ENCODE data around the gene NKX1-2. TPM values are rescaled to one million over a fixed set of nuclear protein-coding genes. Genes with fewer than 3 reads are reported as not detected.

Gene NKX1-2
- total RNA-seq, 2 experiments from 2014 or later = not detected

DNA sequence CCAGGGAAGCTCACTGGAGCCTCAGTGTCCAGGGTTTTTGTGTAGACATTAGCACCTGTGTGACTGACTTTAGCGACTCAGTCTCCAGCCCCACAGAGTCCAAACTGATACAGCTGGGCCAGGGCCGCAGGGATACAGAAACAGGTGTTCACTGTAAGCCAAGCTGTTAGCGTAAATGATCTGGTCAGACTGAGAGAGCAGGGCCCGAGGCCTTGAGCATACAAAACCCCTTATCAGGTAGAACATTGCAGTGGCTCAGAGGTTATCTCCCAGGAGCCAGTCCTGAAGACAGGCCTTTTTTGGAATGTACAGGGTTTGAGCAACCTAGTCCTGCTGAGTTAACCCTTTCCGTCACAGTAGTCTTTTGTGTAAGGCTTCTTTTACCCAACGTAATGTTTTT lies 36.8 kb upstream of the NKX1-2 start:
- no peak for DNase-seq
- H3K27ac Mint-ChIP-seq = no peak overlapping the region
- CTCF ChIA-PET = interaction anchor here (0.6 kb wide), 2 partner anchors 14 to 40 kb away, joined by 3 read pairs; no protein-coding TSS in a partner anchor
- H3K9me3 Mint-ChIP-seq (ENCODE audit: low read depth) = peaks cover 2% of the 10 kb centered on the region
- no peaks in the 10 kb centered on the region for H3K27me3 Mint-ChIP-seq
- H3K36me3 Mint-ChIP-seq (ENCODE audit: low read depth) = peaks cover 15% of the 10 kb centered on the region
- POLR2A ChIA-PET = no interaction called here
- no peak overlapping the region for H3K4me3 Mint-ChIP-seq
- intact Hi-C loops (cut with DNase I, micrococcal nuclease) = no loop called here
- no peaks in the 10 kb centered on the region for H3K4me1 Mint-ChIP-seq
- no peak for ATAC-seq

DNA sequence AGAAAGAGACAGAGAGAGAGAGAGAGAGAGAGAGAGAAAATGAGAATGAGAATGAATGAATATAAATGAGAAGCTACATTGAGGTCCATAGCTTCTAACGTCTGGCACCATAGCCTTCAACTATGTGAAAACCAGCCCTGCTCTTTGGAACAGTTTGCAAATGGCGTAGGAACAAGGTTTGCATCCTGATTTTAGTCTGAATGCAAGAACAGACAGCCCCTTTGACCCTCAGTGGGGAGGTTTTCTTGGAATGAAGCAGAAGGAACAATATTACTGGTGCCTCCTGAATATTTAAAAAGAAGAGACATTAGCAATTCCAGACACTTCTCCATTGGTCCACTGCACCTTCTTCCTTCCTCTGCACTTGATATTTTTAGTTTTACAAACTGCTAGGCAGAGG lies 34.8 kb upstream of the NKX1-2 start:
- no peak for ATAC-seq
- Mint-ChIP-seq H3K4me1 (no peaks in the 10 kb centered on the region), H3K9me3 (ENCODE audit: low read depth) (peaks cover 2% of the 10 kb centered on the region), H3K36me3 (ENCODE audit: low read depth) (peaks cover 15% of the 10 kb centered on the region), H3K27ac (no peak overlapping the region), H3K27me3 (no peaks in the 10 kb centered on the region), H3K4me3 (no peak overlapping the region)
- POLR2A ChIA-PET = no interaction called here
- CTCF ChIA-PET = no interaction called here
- intact Hi-C loops (cut with DNase I, micrococcal nuclease) = no loop called here
- DNase-seq = no peak

DNA sequence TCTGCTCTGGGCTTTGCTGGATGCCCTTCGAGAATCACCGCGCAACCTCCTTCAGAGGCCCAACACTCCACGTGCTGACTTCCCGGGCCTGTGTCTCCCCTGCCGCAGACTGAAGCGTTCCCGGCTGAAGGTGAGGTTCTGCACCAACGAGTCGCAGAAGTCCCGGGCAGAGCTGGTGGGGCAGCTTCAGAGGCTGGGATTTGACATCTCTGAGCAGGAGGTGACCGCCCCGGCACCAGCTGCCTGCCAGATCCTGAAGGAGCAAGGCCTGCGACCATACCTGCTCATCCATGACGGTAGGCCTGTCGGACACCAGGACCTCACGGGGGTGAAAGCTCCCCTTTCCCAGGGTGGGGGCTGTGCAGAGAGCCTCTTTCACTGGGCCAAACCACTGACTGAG lies 34.2 kb upstream of the NKX1-2 start:
- POLR2A ChIA-PET = no interaction called here
- no peak overlapping the region for H3K4me3 Mint-ChIP-seq
- H3K27ac Mint-ChIP-seq = no peak overlapping the region
- CTCF ChIA-PET = no interaction called here
- H3K36me3 Mint-ChIP-seq (ENCODE audit: low read depth) = peaks cover 15% of the 10 kb centered on the region
- no peaks in the 10 kb centered on the region for H3K27me3 Mint-ChIP-seq
- ATAC-seq = no peak
- intact Hi-C loops (cut with DNase I, micrococcal nuclease) = no loop called here
- peaks cover 2% of the 10 kb centered on the region for H3K9me3 Mint-ChIP-seq (ENCODE audit: low read depth)
- H3K4me1 Mint-ChIP-seq = no peaks in the 10 kb centered on the region
- DNase-seq = no peak

DNA sequence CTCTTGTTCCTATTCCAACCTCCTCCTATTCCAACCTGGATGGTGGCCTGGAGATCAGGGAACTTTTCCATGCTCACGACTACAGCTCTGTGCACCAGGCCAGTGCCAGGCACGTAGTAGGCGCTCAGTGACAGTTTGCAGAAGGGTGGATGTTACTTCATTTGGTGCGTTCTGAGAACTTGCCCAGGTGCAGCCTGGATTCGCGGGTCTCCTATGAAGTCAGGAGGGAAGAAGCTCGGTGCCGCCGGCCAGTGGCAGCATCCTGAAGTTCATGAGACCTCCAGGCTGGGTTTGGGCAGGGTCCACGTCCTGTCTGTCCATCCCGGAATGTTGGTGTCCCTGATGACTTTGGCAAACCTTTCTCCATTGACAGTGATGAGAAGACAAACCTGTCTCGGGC lies 33.0 kb upstream of the NKX1-2 start:
- Mint-ChIP-seq H3K36me3 (ENCODE audit: low read depth) (peaks cover 8% of the 10 kb centered on the region), H3K4me3 (no peak overlapping the region), H3K27me3 (no peaks in the 10 kb centered on the region), H3K9me3 (ENCODE audit: low read depth) (peaks cover 2% of the 10 kb centered on the region), H3K27ac (no peak overlapping the region), H3K4me1 (no peaks in the 10 kb centered on the region)
- DNase-seq (no peak), ATAC-seq (no peak)
- ChIA-PET CTCF (no interaction called here), POLR2A (no interaction called here)
- intact Hi-C loops (cut with DNase I, micrococcal nuclease) = no loop called here

DNA sequence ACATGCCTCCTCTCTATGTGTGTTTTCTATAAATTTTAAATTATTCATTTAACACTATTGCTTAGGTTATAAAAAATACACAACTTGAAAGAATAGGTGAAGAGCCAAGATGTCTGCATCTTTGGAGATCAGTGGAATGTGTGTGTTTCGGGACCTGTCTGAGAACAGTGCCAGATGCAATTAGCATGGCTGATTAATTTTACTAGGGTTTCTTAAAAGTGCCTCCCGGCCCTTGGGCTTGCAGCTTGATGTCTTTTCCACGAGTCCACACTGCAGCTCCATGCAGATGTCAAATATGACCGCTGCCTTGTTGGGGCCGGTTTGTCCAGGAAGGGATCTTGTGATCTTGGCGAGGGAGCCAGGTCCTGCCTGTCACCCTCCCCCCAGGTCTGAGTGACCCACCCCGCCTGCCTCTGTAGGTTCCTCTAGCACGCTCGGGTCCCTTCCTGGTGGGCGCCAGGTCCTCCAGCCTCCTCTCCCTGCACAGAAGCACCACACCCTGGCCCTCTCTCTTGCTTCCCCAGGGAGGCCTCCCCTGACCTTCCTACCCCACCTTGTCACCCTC lies 32.5 kb upstream of the NKX1-2 start:
- intact Hi-C loops (cut with DNase I, micrococcal nuclease) = no loop called here
- Mint-ChIP-seq H3K4me1 (no peaks in the 10 kb centered on the region), H3K9me3 (ENCODE audit: low read depth) (peaks cover 2% of the 10 kb centered on the region), H3K27ac (no peak overlapping the region), H3K27me3 (no peaks in the 10 kb centered on the region), H3K4me3 (no peak overlapping the region), H3K36me3 (ENCODE audit: low read depth) (peaks cover 8% of the 10 kb centered on the region)
- ChIA-PET POLR2A (no interaction called here), CTCF (no interaction called here)
- ATAC-seq (no peak), DNase-seq (no peak)

DNA sequence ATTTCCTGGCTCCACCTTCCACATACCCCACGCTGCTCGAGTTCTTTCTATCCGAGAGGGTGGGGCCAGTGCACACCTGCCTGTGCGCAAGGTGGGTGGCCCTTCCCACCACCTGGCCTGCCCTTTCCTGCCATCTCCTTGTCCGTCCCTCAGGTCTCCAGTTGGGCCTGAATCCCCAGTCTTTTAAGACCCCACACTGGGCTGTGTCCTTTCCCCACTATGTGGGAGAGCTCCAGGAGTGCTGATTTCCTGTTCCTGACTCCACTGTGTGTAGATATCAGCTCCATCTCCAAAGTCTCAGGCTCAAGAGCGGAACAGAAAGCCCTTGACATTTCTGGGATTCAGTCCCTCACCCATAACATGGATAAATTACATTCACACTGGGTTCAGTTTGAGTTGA lies 31.9 kb upstream of the NKX1-2 start:
- Mint-ChIP-seq H3K36me3 (ENCODE audit: low read depth) (peaks cover 8% of the 10 kb centered on the region), H3K4me3 (no peak overlapping the region), H3K27me3 (no peaks in the 10 kb centered on the region), H3K27ac (no peak overlapping the region), H3K4me1 (no peaks in the 10 kb centered on the region), H3K9me3 (ENCODE audit: low read depth) (peaks cover 2% of the 10 kb centered on the region)
- POLR2A ChIA-PET = no interaction called here
- ATAC-seq = no peak
- DNase-seq = no peak
- CTCF ChIA-PET = no interaction called here
- intact Hi-C loops (cut with DNase I, micrococcal nuclease) = no loop called here

DNA sequence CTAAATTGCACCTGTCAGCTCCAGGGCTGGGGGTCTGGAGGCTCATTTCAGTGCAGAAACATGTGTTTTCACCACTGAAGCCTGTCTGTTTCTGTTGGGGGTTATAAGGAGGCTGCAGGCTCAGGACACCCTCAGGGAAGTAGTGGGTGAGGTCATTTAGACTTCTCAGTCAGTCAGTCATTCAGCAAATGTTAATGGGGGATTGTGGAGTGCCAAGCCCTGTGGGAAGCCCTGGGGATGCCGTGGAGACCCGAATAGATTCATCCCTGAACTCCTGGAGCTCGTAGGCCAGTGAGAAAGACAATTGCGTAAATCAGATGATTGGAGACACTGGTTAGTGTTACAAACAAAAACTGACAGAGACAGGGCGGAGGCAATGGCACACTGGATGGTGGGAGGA lies 31.0 kb upstream of the NKX1-2 start:
- no peaks in the 10 kb centered on the region for H3K9me3 Mint-ChIP-seq (ENCODE audit: low read depth)
- no peak for DNase-seq
- no peak for ATAC-seq
- ChIA-PET POLR2A (no interaction called here), CTCF (no interaction called here)
- intact Hi-C loops (cut with DNase I, micrococcal nuclease) = no loop called here
- no peak overlapping the region for H3K27ac Mint-ChIP-seq
- no peaks in the 10 kb centered on the region for H3K27me3 Mint-ChIP-seq
- H3K4me1 Mint-ChIP-seq = no peaks in the 10 kb centered on the region
- H3K36me3 Mint-ChIP-seq (ENCODE audit: low read depth) = peaks cover 4% of the 10 kb centered on the region
- no peak overlapping the region for H3K4me3 Mint-ChIP-seq

DNA sequence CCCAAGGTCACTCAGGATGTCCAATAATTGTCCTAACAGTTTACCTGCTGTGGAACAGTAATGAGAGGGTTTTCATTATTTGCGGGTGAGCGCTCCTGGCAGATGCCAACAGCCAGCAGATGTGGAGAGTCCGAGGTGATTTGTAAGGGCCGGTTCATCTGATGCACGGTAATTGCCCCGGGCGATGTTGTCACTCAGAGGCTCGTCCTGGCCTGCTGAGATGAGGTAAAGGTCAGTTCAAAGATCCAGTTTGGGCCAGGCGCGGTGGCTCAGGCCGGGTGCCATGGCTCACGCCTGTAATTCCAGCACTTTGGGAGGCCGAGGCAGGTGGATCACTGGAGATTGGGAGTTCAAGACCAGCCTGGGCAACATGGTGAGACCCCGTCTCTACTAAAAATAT lies 28.7 kb upstream of the NKX1-2 start:
- H3K27me3 Mint-ChIP-seq = no peaks in the 10 kb centered on the region
- DNase-seq = no peak
- H3K4me3 Mint-ChIP-seq = no peak overlapping the region
- H3K4me1 Mint-ChIP-seq = no peaks in the 10 kb centered on the region
- intact Hi-C loops (cut with DNase I, micrococcal nuclease) = no loop called here
- POLR2A ChIA-PET = no interaction called here
- ATAC-seq = no peak
- H3K9me3 Mint-ChIP-seq (ENCODE audit: low read depth) = no peaks in the 10 kb centered on the region
- CTCF ChIA-PET = no interaction called here
- no peaks in the 10 kb centered on the region for H3K36me3 Mint-ChIP-seq (ENCODE audit: low read depth)
- H3K27ac Mint-ChIP-seq = no peak overlapping the region

DNA sequence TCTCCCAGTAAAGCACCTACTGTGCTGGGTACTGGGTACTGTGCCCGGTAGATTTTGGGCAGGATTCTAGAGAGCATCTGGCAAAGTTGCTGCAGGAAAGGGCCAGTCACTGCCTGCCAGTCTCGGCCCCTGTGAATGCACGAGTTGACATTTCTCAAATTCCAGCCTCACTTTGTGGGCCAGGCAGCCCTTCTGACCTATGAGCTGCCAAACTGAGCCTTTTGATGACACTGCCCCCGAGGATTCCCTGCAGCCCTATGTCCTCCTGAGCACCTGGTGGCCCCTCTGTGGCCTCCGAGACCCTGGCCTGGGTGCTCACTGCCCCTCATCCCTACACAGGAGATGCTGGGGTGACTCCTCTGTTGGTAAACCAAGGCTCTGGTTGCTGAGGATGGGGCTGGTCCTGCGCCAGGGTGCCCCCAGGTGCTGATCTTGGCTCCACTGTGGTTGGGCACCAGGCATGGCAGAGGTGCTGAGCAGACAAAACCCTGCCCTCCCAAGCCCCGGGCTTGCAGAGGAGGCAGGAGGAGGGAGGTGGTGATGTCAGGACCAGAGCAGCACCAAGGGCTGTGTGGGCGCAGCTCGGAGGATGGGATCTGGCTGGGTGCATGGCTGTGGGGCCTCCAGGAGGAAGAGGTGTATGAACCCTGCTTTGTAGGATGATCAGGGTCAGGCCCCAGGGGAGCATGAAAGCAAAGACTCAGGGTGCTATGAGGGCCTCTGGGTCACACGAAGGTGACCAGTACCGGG lies 28.0 kb upstream of the NKX1-2 start:
- H3K27ac Mint-ChIP-seq = no peak overlapping the region
- no peak for ATAC-seq
- intact Hi-C loops (cut with DNase I, micrococcal nuclease) = no loop called here
- peaks cover 2% of the 10 kb centered on the region for H3K4me1 Mint-ChIP-seq
- no peaks in the 10 kb centered on the region for H3K36me3 Mint-ChIP-seq (ENCODE audit: low read depth)
- H3K27me3 Mint-ChIP-seq = no peaks in the 10 kb centered on the region
- no peak overlapping the region for H3K4me3 Mint-ChIP-seq
- ChIA-PET CTCF (no interaction called here), POLR2A (no interaction called here)
- H3K9me3 Mint-ChIP-seq (ENCODE audit: low read depth) = no peaks in the 10 kb centered on the region
- DNase-seq = no peak

DNA sequence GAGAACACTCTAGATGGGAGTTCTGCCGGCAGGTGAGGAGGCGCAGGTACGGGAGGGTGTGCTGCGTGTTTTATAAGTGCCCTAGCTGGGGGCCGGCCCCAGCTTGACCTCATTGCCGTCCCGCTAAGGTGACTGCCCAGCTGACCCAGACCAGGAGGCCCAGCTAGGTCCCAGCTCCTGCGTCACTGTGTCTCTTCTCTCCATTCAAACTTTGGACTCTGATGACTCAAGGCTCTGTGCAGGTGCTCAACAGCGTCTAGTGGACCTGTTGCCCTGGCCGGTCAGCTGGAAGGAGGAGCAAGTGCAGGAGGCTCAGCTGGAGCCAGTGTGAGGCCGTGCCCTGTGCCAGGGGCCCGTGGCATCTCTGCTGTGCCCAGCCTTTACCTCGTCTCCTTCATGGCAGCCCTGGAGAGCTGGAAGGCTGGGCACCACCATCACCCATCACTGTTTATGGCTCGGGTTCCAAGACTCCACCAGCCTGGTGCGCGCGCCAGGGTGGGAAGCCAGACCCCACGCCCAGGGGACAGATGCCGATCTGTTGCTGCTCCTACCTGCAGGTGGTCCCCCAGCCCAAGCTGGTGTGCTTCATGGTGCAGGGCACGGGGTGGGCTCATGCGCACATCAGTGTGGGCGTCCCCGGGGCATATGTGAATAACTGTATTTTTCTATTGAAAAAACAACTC lies 26.3 kb upstream of the NKX1-2 start:
- no peak for ATAC-seq
- ChIA-PET CTCF (interaction anchor here (0.6 kb wide), 1 partner anchor 439 kb away, joined by 3 read pairs; no protein-coding TSS in a partner anchor), POLR2A (no interaction called here)
- H3K9me3 Mint-ChIP-seq (ENCODE audit: low read depth) = no peaks in the 10 kb centered on the region
- no peak overlapping the region for H3K27ac Mint-ChIP-seq
- no peak overlapping the region for H3K4me3 Mint-ChIP-seq
- intact Hi-C loops (cut with DNase I, micrococcal nuclease) = no loop called here
- DNase-seq = no peak
- peaks cover 4% of the 10 kb centered on the region for H3K4me1 Mint-ChIP-seq
- no peaks in the 10 kb centered on the region for H3K36me3 Mint-ChIP-seq (ENCODE audit: low read depth)
- no peaks in the 10 kb centered on the region for H3K27me3 Mint-ChIP-seq

DNA sequence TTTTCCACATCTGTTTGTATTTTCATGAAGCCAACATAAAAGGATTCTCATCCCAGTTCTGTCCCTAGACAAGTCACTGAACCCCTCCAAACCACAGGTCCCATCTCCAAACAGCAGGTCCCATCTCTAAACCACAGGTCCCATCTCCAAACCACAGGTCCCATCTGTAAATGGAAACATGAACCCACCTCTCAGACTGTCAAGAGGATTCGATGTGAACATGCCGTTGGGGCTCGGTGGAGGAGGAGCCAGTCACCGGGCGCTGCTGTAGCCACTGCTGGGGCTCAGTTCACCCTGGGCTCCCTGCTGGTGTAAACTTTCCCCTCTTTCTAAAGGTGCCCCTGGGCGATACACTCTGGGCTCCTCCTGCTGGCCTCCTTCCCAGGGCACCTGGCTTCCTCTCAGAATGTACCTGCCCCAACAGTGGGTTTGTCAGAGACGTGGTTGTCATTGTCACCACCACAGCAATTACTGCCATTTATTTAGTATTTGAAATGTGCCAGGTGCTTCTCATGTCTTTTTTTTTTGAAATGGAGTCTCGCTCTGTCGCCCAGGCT lies 24.8 kb upstream of the NKX1-2 start:
- POLR2A ChIA-PET = no interaction called here
- H3K27me3 Mint-ChIP-seq = no peaks in the 10 kb centered on the region
- DNase-seq (no peak), ATAC-seq (no peak)
- no peak overlapping the region for H3K27ac Mint-ChIP-seq
- CTCF ChIA-PET = no interaction called here
- H3K4me1 Mint-ChIP-seq = peaks cover 4% of the 10 kb centered on the region
- no peaks in the 10 kb centered on the region for H3K9me3 Mint-ChIP-seq (ENCODE audit: low read depth)
- intact Hi-C loops (cut with DNase I, micrococcal nuclease) = no loop called here
- H3K4me3 Mint-ChIP-seq = no peak overlapping the region
- no peaks in the 10 kb centered on the region for H3K36me3 Mint-ChIP-seq (ENCODE audit: low read depth)

DNA sequence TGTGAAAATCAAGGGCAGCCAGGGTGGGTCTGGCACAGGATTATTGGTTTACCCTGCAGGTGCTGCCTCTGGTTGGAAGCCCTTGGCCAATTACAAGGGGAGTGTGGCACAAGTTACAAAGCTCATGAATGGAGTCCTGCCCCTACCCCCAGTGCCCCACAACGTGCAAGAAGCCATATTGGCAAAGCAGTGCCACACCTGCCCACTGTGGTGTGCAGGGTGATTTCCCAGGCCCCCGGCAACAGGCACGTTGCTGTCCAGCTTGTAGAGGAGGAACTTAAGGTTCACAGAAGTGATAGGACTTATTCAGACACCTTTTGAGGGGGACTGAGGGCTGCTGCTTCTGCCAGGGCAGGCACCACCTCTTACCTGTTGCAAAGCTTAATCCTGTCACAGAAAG lies 23.2 kb upstream of the NKX1-2 start:
- POLR2A ChIA-PET = interaction anchor here (0.6 kb wide), 1 partner anchor 447 kb away, joined by 11 read pairs; no protein-coding TSS in a partner anchor
- H3K4me3 Mint-ChIP-seq = no peak overlapping the region
- no peak overlapping the region for H3K27ac Mint-ChIP-seq
- H3K9me3 Mint-ChIP-seq (ENCODE audit: low read depth) = no peaks in the 10 kb centered on the region
- CTCF ChIA-PET = interaction anchor here (0.6 to 1.0 kb wide), 2 partner anchors 84 to 370 kb away, joined by 3 to 4 read pairs; no protein-coding TSS in a partner anchor
- peaks cover 4% of the 10 kb centered on the region for H3K4me1 Mint-ChIP-seq
- H3K36me3 Mint-ChIP-seq (ENCODE audit: low read depth) = no peaks in the 10 kb centered on the region
- DNase-seq (no peak), ATAC-seq (no peak)
- H3K27me3 Mint-ChIP-seq = no peaks in the 10 kb centered on the region
- intact Hi-C loops (cut with DNase I, micrococcal nuclease) = no loop called here
